Liver (tissue), 3 donors: ENCODE results near the gene POGK.

Source experiments
- RAD21 ChIP-seq, 2 donors: IDR thresholded peaks; 2 replicates each; pipeline ENCODE4 v1.6.1; 2016; ENCODE audit warnings: antibody characterized with exemption in 2 of 2, mild to moderate bottlenecking in 2 of 2
- REST ChIP-seq: IDR thresholded peaks from 2 replicates; pipeline ENCODE4 v1.6.1; 2016; ENCODE audit warnings: antibody characterized with exemption, mild to moderate bottlenecking
- TAF1 ChIP-seq: conservative IDR thresholded peaks from 2 replicates; pipeline ENCODE4 v1.6.1; 2016; ENCODE audit warnings: antibody characterized with exemption, mild to moderate bottlenecking
- TF ChIP-seq, protein P1 (sequence below): fragments of 150-350 bp; IDR thresholded peaks from 2 replicates; pipeline ENCODE4 v1.5.1; 2017; ENCODE audit warnings: improper control_type of control experiment, low read depth, low read length; ENCODE audit not compliant: missing input control
- donor health status: healthy.
- donor health status: healthy.

- TF ChIP-seq TAF1 (no peak), RAD21 (IDR thresholded peaks at IDR 0.05) (no peak), REST (no peak)
- TF ChIP-seq, protein P1, sequence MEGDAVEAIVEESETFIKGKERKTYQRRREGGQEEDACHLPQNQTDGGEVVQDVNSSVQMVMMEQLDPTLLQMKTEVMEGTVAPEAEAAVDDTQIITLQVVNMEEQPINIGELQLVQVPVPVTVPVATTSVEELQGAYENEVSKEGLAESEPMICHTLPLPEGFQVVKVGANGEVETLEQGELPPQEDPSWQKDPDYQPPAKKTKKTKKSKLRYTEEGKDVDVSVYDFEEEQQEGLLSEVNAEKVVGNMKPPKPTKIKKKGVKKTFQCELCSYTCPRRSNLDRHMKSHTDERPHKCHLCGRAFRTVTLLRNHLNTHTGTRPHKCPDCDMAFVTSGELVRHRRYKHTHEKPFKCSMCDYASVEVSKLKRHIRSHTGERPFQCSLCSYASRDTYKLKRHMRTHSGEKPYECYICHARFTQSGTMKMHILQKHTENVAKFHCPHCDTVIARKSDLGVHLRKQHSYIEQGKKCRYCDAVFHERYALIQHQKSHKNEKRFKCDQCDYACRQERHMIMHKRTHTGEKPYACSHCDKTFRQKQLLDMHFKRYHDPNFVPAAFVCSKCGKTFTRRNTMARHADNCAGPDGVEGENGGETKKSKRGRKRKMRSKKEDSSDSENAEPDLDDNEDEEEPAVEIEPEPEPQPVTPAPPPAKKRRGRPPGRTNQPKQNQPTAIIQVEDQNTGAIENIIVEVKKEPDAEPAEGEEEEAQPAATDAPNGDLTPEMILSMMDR: peak; percentile 37
These were observed 37.2 kb downstream of the POGK start for GRCh38 chr1:166876540-166876838.
